Activated T-cell treated with anti-CD3 and anti-CD28 coated beads, Interleukin-2, amount 50 U/mL, for 24 hours (primary cell): ENCODE results near the gene ERI3.

ENCODE experiments used
- DNase-seq: peaks from one replicate; pipeline ENCODE4 v3.0.0-alpha.2; 2020
- H3K27ac Mint-ChIP-seq: 2 replicates; pipeline ENCODE4 v1.8.0; 2020; ENCODE audit warnings: mild to moderate bottlenecking, mixed read lengths
- H3K27me3 Mint-ChIP-seq: 2 replicates; pipeline ENCODE4 v1.8.0; 2020; ENCODE audit warnings: mixed read lengths
- H3K36me3 Mint-ChIP-seq: 2 replicates; pipeline ENCODE4 v1.8.0; 2020; ENCODE audit warnings: low read depth, mixed read lengths
- H3K4me1 Mint-ChIP-seq: 2 replicates; pipeline ENCODE4 v1.8.0; 2020; ENCODE audit warnings: low read depth, mixed read lengths
- H3K4me3 Mint-ChIP-seq: 2 replicates; pipeline ENCODE4 v1.8.0; 2020; ENCODE audit warnings: mild to moderate bottlenecking, moderate library complexity, mixed read lengths
- H3K9me3 Mint-ChIP-seq: 2 replicates; pipeline ENCODE4 v1.8.0; 2020; ENCODE audit warnings: mixed read lengths

The ERI3 gene

GRCh38 chr1:44292651-44293050 lies 62.4 kb downstream of the ERI3 start:
- DNase-seq, result no peak
- Mint-ChIP-seq H3K27ac (no peak overlapping the region), H3K4me1 (no peaks in the 10 kb centered on the region), H3K9me3 (no peaks in the 10 kb centered on the region), H3K27me3 (no peaks in the 10 kb centered on the region), H3K4me3 (no peak overlapping the region), H3K36me3 (peaks cover 72% of the 10 kb centered on the region)

DNA sequence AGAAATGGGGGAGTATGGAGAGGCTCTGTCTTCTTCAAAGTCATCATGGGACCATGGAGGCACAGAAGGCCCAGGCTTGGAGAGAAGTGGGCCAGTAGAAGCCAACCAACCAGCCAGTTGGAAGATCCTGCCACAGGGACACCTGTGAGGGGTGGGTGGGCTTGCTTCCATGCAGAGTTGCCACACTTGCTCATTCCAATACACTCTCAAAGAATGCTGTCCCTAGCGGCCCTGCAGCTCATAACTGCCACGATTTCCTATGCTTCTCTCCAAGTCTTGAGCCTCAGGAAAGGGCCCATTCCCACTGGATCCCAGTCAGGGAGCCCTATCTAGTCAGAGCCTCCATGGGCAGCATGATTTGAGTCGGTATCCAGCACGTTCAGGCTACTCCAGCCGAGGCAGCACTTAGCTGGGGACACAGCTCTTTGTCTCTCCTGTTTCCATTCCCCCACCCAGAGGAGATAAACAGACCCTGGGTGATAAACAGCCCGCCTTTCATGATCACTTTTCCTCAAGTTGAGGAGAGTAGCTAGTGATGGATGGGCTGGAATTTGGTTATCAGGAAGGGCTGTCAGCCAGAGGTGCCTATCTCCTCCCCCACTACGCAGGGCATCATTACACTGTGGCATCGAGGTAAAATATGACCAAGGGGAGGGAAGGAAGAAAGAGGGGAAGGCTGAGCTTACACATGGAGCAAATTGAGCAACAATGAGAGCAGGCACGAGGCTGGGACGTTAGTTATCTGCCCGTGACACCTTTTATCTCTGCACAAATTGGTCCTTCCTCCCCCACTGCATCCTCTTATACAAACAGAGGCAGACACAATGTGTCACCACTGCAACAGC lies 64.6 kb downstream of the ERI3 start:
- DNase-seq, result no peak
- Mint-ChIP-seq H3K4me3 (no peak overlapping the region), H3K27me3 (no peaks in the 10 kb centered on the region), H3K27ac (no peak overlapping the region), H3K9me3 (no peaks in the 10 kb centered on the region), H3K4me1 (no peaks in the 10 kb centered on the region), H3K36me3 (peaks cover 62% of the 10 kb centered on the region)

- Mint-ChIP-seq H3K36me3 (peaks cover 62% of the 10 kb centered on the region), H3K9me3 (no peaks in the 10 kb centered on the region), H3K4me3 (no peak overlapping the region), H3K27ac (no peak overlapping the region), H3K27me3 (no peaks in the 10 kb centered on the region), H3K4me1 (no peaks in the 10 kb centered on the region)
- DNase-seq, result no peak
Measured at GRCh38 chr1:44289530-44289929, 65.5 kb downstream of the ERI3 start.

- H3K9me3 Mint-ChIP-seq, result no peaks in the 10 kb centered on the region
- no peaks in the 10 kb centered on the region for H3K27me3 Mint-ChIP-seq
- no peak overlapping the region for H3K4me3 Mint-ChIP-seq
- H3K27ac Mint-ChIP-seq, result no peak overlapping the region
- no peak for DNase-seq
- H3K36me3 Mint-ChIP-seq, result peaks cover 63% of the 10 kb centered on the region
- no peaks in the 10 kb centered on the region for H3K4me1 Mint-ChIP-seq
Measured at GRCh38 chr1:44288883-44289282, 66.2 kb downstream of the ERI3 start.

DNA sequence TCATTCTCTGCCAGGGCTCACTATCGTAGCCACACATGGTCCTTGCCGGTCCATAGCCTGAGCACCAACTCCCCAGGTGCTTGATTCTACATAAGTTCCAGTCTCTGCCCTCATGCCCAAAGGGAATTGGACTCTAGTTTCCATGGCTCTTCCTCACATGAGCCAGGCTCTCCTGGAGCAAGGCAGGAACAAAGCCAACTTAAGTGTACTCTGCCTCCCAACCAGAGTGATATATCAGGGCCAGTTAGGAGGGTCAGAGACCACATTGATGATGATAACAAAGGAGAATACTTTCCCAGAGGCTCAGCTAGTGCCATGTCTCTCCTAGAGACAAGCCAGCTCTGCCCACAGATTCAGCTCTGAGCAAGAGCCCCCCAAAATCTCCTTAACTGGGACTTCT lies 70.9 kb downstream of the ERI3 start:
- no peaks in the 10 kb centered on the region for H3K27me3 Mint-ChIP-seq
- no peaks in the 10 kb centered on the region for H3K4me1 Mint-ChIP-seq
- no peak overlapping the region for H3K27ac Mint-ChIP-seq
- DNase-seq, result no peak
- H3K36me3 Mint-ChIP-seq, result peaks cover 52% of the 10 kb centered on the region
- no peak overlapping the region for H3K4me3 Mint-ChIP-seq
- no peaks in the 10 kb centered on the region for H3K9me3 Mint-ChIP-seq

GRCh38 chr1:44283524-44284173 lies 71.4 kb downstream of the ERI3 start:
- Mint-ChIP-seq H3K27ac (no peak overlapping the region), H3K4me1 (no peaks in the 10 kb centered on the region), H3K27me3 (no peaks in the 10 kb centered on the region), H3K4me3 (no peak overlapping the region), H3K36me3 (peaks cover 48% of the 10 kb centered on the region), H3K9me3 (no peaks in the 10 kb centered on the region)
- DNase-seq, result no peak

GRCh38 chr1:44282704-44283426 lies 72.2 kb downstream of the ERI3 start:
- no peaks in the 10 kb centered on the region for H3K4me1 Mint-ChIP-seq
- H3K9me3 Mint-ChIP-seq, result no peaks in the 10 kb centered on the region
- no peak for DNase-seq
- no peak overlapping the region for H3K4me3 Mint-ChIP-seq
- peaks cover 43% of the 10 kb centered on the region for H3K36me3 Mint-ChIP-seq
- H3K27ac Mint-ChIP-seq, result no peak overlapping the region
- H3K27me3 Mint-ChIP-seq, result no peaks in the 10 kb centered on the region

DNA sequence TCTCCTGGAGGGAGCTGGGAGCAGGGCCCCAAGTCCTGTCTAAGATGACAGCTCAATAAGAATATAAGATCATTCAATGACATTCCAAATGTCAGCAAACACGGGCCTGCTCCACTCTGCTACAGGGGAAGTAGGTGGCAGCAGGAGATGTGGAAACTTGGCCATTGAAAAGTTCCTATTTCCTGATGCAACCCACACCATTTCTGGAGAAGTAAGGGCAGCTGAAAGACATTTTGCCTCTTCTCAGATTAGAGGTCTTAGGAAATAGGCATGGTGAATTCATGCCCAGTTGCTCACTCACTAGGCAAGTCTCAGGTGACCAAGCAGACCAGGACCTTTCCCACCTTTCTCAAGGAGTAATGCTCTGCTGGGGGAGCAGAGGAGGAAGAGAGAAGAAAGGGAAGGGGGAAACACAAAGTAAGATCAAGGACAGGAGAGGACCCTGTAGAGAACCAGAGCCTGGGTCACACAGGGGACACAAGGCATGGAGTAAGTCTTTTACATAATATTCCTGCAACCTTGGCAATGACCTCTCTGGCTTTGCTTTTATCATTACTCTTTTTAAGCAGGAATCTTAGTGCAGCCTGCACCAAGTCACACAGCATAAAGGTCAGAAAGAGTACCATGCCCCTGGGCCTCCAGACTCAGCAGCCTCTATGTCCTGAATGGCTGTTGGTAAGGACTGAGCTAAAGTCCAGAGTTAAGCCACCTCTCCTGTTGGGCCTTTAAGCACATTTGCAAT lies 72.9 kb downstream of the ERI3 start:
- DNase-seq, result no peak
- Mint-ChIP-seq H3K27ac (no peak overlapping the region), H3K36me3 (peaks cover 43% of the 10 kb centered on the region)

DNA sequence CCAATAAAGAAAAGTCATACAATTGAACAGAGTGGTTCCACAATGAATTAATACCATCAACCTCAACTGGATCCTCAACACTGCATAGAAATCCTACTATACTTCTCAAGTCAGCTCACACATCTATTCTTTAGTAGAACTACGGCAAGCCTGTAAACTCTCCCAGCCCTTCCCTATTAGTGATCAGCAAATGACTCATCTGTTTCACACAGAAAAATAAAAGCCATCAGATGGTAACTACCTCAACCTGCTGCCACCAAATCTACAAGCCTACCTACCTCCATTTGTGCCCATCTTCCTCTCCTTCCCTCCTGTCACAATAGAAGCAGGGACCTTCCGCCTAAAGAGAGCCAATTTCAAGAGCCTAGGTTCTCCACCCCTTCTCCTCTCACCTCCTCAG lies 78.2 kb downstream of the ERI3 start:
- Mint-ChIP-seq H3K4me1 (peaks cover 17% of the 10 kb centered on the region), H3K36me3 (peaks cover 4% of the 10 kb centered on the region), H3K27me3 (no peaks in the 10 kb centered on the region), H3K4me3 (no peak overlapping the region), H3K9me3 (no peaks in the 10 kb centered on the region), H3K27ac (no peak overlapping the region)
- no peak for DNase-seq

More for the DNA sequence above, 72.9 kb downstream of the ERI3 start:
- H3K4me1 Mint-ChIP-seq, result no peaks in the 10 kb centered on the region
- no peak overlapping the region for H3K4me3 Mint-ChIP-seq
- H3K9me3 Mint-ChIP-seq, result no peaks in the 10 kb centered on the region
- H3K27me3 Mint-ChIP-seq, result no peaks in the 10 kb centered on the region

GRCh38 chr1:44275991-44276405 lies 79.1 kb downstream of the ERI3 start:
- no peak overlapping the region for H3K27ac Mint-ChIP-seq
- H3K36me3 Mint-ChIP-seq, result peaks cover 4% of the 10 kb centered on the region
- H3K4me1 Mint-ChIP-seq, result peaks cover 17% of the 10 kb centered on the region
- no peak overlapping the region for H3K4me3 Mint-ChIP-seq
- H3K9me3 Mint-ChIP-seq, result no peaks in the 10 kb centered on the region
- no peak for DNase-seq
- H3K27me3 Mint-ChIP-seq, result no peaks in the 10 kb centered on the region

DNA sequence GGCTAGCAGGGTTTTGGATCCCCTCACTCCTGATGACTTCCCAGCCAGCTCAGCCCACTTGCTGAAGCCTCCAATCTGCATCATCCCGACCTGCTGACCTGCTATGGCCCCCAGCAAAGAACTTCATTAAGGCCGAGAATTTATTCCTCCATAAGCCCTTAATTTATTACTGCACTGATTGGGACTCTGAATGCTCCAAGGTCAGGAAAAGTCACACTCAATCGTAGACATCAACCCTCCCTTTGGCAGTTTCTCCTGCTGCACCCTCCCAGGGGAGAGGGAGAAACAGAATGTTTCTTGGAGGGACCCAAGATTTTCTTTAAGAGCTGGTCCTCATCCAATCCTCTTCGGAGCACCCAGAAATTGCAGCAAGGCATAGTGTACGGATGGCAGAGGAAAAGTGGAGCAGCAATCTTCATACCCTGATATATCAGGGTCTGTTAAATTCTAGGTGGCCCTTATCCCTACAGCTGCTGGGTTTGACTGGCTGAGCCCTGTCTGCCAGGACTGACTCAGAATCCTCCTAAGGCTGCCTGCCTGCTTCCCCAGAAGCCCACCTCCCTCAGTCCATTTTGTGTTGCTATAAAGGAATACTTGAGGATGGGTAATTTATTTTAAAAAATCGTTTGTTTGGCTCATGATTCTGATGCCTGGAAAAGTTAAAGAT lies 79.6 kb downstream of the ERI3 start:
- no peak overlapping the region for H3K27ac Mint-ChIP-seq
- no peak for DNase-seq
- no peak overlapping the region for H3K4me3 Mint-ChIP-seq
- no peaks in the 10 kb centered on the region for H3K9me3 Mint-ChIP-seq
- H3K4me1 Mint-ChIP-seq, result peaks cover 17% of the 10 kb centered on the region
- H3K27me3 Mint-ChIP-seq, result no peaks in the 10 kb centered on the region
- peaks cover 4% of the 10 kb centered on the region for H3K36me3 Mint-ChIP-seq

GRCh38 chr1:44273560-44274350 lies 81.3 kb downstream of the ERI3 start:
- no peak for DNase-seq
- no peak overlapping the region for H3K4me3 Mint-ChIP-seq
- peaks cover 2% of the 10 kb centered on the region for H3K36me3 Mint-ChIP-seq
- H3K4me1 Mint-ChIP-seq, result peaks cover 17% of the 10 kb centered on the region
- no peaks in the 10 kb centered on the region for H3K27me3 Mint-ChIP-seq
- no peaks in the 10 kb centered on the region for H3K9me3 Mint-ChIP-seq
- H3K27ac Mint-ChIP-seq, result no peak overlapping the region

- no peak overlapping the region for H3K4me3 Mint-ChIP-seq
- H3K4me1 Mint-ChIP-seq, result peaks cover 17% of the 10 kb centered on the region
- peaks cover 2% of the 10 kb centered on the region for H3K36me3 Mint-ChIP-seq
- H3K9me3 Mint-ChIP-seq, result no peaks in the 10 kb centered on the region
- H3K27me3 Mint-ChIP-seq, result no peaks in the 10 kb centered on the region
- no peak overlapping the region for H3K27ac Mint-ChIP-seq
- DNase-seq, result no peak
Measured at GRCh38 chr1:44272992-44273391, 82.1 kb downstream of the ERI3 start.
